Activated naive CD8-positive, alpha-beta T cell treated with anti-CD3 and anti-CD28 coated beads, Interleukin-2, amount 10 ng/mL, durations not matched to agents 7 days and 5 days (primary cell): ENCODE data around the gene PZP. TPM values are rescaled to one million over a fixed set of nuclear protein-coding genes. Genes with fewer than 3 reads are reported as not detected.
"Not testable (repeated sequence)": the region's sequence is repeated elsewhere in the genome, so short reads cannot be mapped to it uniquely, and the experiment has no call there.

Experiments used
- ATAC-seq: fragments of 150-1000 bp; cut with Tn5 transposase; one replicate; pipeline ENCODE4 v1.10.0; 2021; ENCODE audit warnings: low read depth, moderate library complexity
- POLR2A ChIA-PET: fragments of 350-600 bp; sonication (Branson Sonifier 250); formaldehyde crosslinking; loops from one replicate; lab custom pipeline; 2021; ENCODE audit warnings: antibody characterized with exemption; lab: Charles Lee
- DNase-seq: peaks from one replicate; pipeline ENCODE4 v3.0.0; 2021
- H3K27ac Mint-ChIP-seq: one replicate; pipeline ENCODE4 v1.8.0; 2022; ENCODE audit warnings: mild to moderate bottlenecking, mixed read lengths
- H3K27me3 Mint-ChIP-seq: one replicate; pipeline ENCODE4 v1.8.0; 2022; ENCODE audit warnings: mild to moderate bottlenecking, moderate library complexity, mixed read lengths
- H3K36me3 Mint-ChIP-seq: one replicate; pipeline ENCODE4 v1.8.0; 2021; ENCODE audit warnings: mild to moderate bottlenecking, mixed read lengths
- H3K4me1 Mint-ChIP-seq: one replicate; pipeline ENCODE4 v1.8.0; 2021; ENCODE audit warnings: mixed read lengths
- H3K4me3 Mint-ChIP-seq: one replicate; pipeline ENCODE4 v1.8.0; 2022; ENCODE audit warnings: mild to moderate bottlenecking, moderate library complexity, mixed read lengths
- H3K9me3 Mint-ChIP-seq: one replicate; pipeline ENCODE4 v1.8.0; 2021; ENCODE audit warnings: mixed read lengths
- total RNA-seq, 2 experiments: library from RNA; stranded (reverse); gene quantifications; one replicate each; pipeline ENCODE4 v1.2.3, GENCODE V29; 2021

Gene PZP
- not detected for total RNA-seq

- H3K4me3 Mint-ChIP-seq: no peak within 1 kb of the TSS
- H3K36me3 Mint-ChIP-seq: no peaks in the 10 kb centered on the region
- no peak for ATAC-seq
- DNase-seq: no peak
- POLR2A ChIA-PET: no interaction called here
- H3K9me3 Mint-ChIP-seq: no peaks in the 10 kb centered on the region
- H3K27ac Mint-ChIP-seq: no peak within 1 kb of the TSS
- H3K4me1 Mint-ChIP-seq: no peaks in the 10 kb centered on the region
- H3K27me3 Mint-ChIP-seq: peaks cover 3% of the 10 kb centered on the region
Measured at GRCh38 chr12:9208229-9208628, at the start of gene PZP. TSS of gene PZP (minus strand) at chr12:9208395. CDS start at chr12:9208341, 54 bp downstream.

- H3K4me1 Mint-ChIP-seq: no peaks in the 10 kb centered on the region
- H3K9me3 Mint-ChIP-seq: no peaks in the 10 kb centered on the region
- H3K27me3 Mint-ChIP-seq: peaks cover 16% of the 10 kb centered on the region
- no peak overlapping the region for H3K27ac Mint-ChIP-seq
- H3K4me3 Mint-ChIP-seq: no peak overlapping the region
- no peak for DNase-seq
- H3K36me3 Mint-ChIP-seq: peaks cover 2% of the 10 kb centered on the region
- no peak for ATAC-seq
- POLR2A ChIA-PET: no interaction called here
Measured at GRCh38 chr12:9256758-9257405, 48.7 kb upstream of the PZP start.

GRCh38 chr12:9256341-9256740, 48.1 kb upstream of the PZP start:
- Mint-ChIP-seq H3K27me3 (peaks cover 20% of the 10 kb centered on the region), H3K36me3 (peaks cover 2% of the 10 kb centered on the region), H3K4me3 (no peak overlapping the region), H3K9me3 (peaks cover 1% of the 10 kb centered on the region), H3K27ac (no peak overlapping the region), H3K4me1 (no peaks in the 10 kb centered on the region)
- POLR2A ChIA-PET: no interaction called here
- no peak for ATAC-seq
- DNase-seq: no peak

DNA sequence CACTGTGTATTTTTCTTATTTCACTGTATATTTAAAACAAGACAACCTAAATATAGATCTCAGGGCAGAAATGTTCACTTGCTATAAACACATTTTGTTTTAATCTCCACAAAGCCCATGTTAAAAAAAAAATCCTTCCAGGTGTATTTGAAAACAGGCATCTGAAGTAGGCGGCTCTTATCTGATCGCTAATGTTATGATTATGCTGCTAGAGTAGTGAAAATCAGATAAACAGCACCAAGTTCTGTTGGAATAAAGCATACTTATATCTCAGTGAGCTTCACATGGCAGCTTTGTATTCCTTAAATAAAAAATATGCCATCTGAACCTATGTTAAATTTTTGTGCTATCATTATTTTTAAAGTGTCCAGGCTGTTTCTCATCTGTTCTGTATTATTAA, 47.6 kb upstream of the PZP start:
- peaks cover 24% of the 10 kb centered on the region for H3K27me3 Mint-ChIP-seq
- peaks cover 2% of the 10 kb centered on the region for H3K9me3 Mint-ChIP-seq
- H3K4me3 Mint-ChIP-seq: no peak overlapping the region
- H3K36me3 Mint-ChIP-seq: peaks cover 2% of the 10 kb centered on the region
- no peaks in the 10 kb centered on the region for H3K4me1 Mint-ChIP-seq
- ATAC-seq (no peak), DNase-seq (no peak)
- POLR2A ChIA-PET: no interaction called here
- no peak overlapping the region for H3K27ac Mint-ChIP-seq

DNA sequence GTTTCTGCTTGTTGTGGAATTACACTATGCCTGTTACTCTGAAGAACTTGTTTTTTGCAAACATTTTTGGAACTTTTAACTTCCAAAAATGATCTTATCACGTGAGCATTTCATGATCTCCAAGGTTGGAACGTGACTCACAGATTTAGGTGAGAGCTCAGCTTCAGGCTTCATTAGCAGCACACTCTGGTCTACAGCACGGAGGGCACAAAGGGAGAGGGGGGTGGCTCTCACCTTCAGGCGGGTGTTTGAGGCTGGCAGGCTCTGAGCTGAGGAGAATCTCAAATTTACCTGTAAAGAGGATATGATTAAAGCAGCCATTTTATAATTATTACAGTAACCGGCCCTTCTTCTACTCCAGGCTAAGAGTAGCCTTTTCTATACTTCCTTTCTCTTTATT, 45.3 kb upstream of the PZP start:
- ATAC-seq: no peak
- POLR2A ChIA-PET: no interaction called here
- DNase-seq: no peak
- Mint-ChIP-seq H3K36me3 (no peaks in the 10 kb centered on the region), H3K27me3 (peaks cover 23% of the 10 kb centered on the region), H3K9me3 (peaks cover 2% of the 10 kb centered on the region), H3K27ac (no peak overlapping the region), H3K4me1 (no peaks in the 10 kb centered on the region), H3K4me3 (no peak overlapping the region)

- ATAC-seq, H3K27ac Mint-ChIP-seq: not testable (repeated sequence)
Measured at GRCh38 chr12:9252791-9253190, 44.6 kb upstream of the PZP start.

GRCh38 chr12:9252256-9252655, 44.1 kb upstream of the PZP start:
- H3K4me3 Mint-ChIP-seq: no peak overlapping the region

More at GRCh38 chr12:9252791-9253190, 44.6 kb upstream of the PZP start:
- H3K9me3 Mint-ChIP-seq, DNase-seq, H3K4me3 Mint-ChIP-seq, POLR2A ChIA-PET, H3K4me1 Mint-ChIP-seq, H3K36me3 Mint-ChIP-seq: not testable (repeated sequence)
- peaks cover 23% of the 10 kb centered on the region for H3K27me3 Mint-ChIP-seq

GRCh38 chr12:9248435-9248834, 40.2 kb upstream of the PZP start:
- Mint-ChIP-seq H3K27ac (no peak overlapping the region), H3K36me3 (no peaks in the 10 kb centered on the region)
- no peak for ATAC-seq

More at GRCh38 chr12:9252256-9252655, 44.1 kb upstream of the PZP start:
- ATAC-seq (no peak), DNase-seq (no peak)
- peaks cover 23% of the 10 kb centered on the region for H3K27me3 Mint-ChIP-seq
- H3K4me1 Mint-ChIP-seq: no peaks in the 10 kb centered on the region
- POLR2A ChIA-PET: no interaction called here
- H3K9me3 Mint-ChIP-seq: peaks cover 2% of the 10 kb centered on the region
- H3K36me3 Mint-ChIP-seq: no peaks in the 10 kb centered on the region
- no peak overlapping the region for H3K27ac Mint-ChIP-seq

GRCh38 chr12:9244894-9245293, 36.7 kb upstream of the PZP start:
- no peak overlapping the region for H3K4me3 Mint-ChIP-seq
- H3K9me3 Mint-ChIP-seq: no peaks in the 10 kb centered on the region
- no peak overlapping the region for H3K27ac Mint-ChIP-seq
- no peaks in the 10 kb centered on the region for H3K36me3 Mint-ChIP-seq
- H3K4me1 Mint-ChIP-seq: peaks cover 8% of the 10 kb centered on the region
- no peak for DNase-seq
- POLR2A ChIA-PET: no interaction called here
- ATAC-seq: no peak
- peaks cover 3% of the 10 kb centered on the region for H3K27me3 Mint-ChIP-seq

More at GRCh38 chr12:9248435-9248834, 40.2 kb upstream of the PZP start:
- peaks cover 2% of the 10 kb centered on the region for H3K9me3 Mint-ChIP-seq
- H3K4me3 Mint-ChIP-seq: no peak overlapping the region
- H3K4me1 Mint-ChIP-seq: peaks cover 5% of the 10 kb centered on the region
- POLR2A ChIA-PET: no interaction called here
- no peak for DNase-seq
- peaks cover 18% of the 10 kb centered on the region for H3K27me3 Mint-ChIP-seq

DNA sequence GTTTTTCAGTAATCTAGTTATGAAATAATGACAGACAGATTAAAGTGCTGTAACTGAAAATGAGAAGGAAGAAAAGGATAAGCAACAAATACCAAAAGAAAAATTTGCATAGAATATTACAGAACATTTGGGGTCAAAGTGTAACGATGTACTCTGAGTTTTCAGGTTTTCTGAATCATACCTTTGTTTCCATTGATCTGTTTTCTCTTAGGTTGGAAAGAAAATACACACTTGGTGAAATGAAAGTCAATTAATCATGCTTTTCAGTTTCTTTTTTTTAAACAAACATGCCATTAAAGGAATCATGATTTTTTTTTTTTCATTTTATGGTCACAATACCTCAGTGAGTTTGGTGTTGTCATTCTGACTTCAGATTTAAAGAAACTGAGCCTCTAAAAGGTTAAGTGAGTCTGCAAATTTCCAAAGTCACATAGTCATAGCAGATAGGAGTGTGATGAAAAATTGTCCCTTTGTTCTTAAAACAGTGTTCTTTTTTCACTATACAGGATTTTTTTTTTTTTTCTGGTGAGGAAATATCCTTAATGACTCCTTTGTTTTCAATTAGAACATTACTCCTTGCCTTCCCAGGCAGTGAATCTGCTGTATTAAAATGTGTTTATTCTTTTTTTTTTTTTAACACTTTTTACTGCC, 35.9 kb upstream of the PZP start:
- Mint-ChIP-seq H3K27ac (no peak overlapping the region), H3K9me3 (no peaks in the 10 kb centered on the region), H3K36me3 (no peaks in the 10 kb centered on the region), H3K4me1 (peaks cover 9% of the 10 kb centered on the region), H3K27me3 (peaks cover 2% of the 10 kb centered on the region), H3K4me3 (no peak overlapping the region)
- DNase-seq (no peak), ATAC-seq (no peak)
- POLR2A ChIA-PET: no interaction called here

- H3K36me3 Mint-ChIP-seq: no peaks in the 10 kb centered on the region
- H3K9me3 Mint-ChIP-seq: no peaks in the 10 kb centered on the region
- no peak for DNase-seq
- H3K4me3 Mint-ChIP-seq: peak overlapping the region; percentile 87
- POLR2A ChIA-PET: no interaction called here
- H3K27me3 Mint-ChIP-seq: peaks cover 2% of the 10 kb centered on the region
- H3K27ac Mint-ChIP-seq: no peak overlapping the region
- no peak for ATAC-seq
- H3K4me1 Mint-ChIP-seq: peaks cover 9% of the 10 kb centered on the region
Measured at GRCh38 chr12:9241301-9241700, 33.1 kb upstream of the PZP start.

DNA sequence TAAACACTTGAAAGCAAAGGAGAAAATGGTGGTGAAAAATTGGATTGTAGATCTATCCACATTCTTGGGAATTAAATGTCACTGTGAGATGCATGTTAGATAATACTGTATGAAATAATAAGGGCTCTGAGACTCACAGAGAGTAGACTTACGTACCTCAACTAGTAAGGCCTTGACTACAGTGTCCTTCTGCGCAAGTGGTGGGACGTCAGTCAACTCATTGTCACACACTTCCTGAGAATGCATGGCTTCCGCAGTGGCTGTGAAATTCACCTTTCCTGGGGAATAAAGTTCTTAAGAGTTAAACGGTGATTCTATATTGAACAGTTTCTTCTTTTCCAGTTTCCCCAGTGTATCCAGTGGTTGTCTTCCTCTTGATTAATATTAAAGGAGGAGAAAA, 32.6 kb upstream of the PZP start:
- no peaks in the 10 kb centered on the region for H3K36me3 Mint-ChIP-seq
- H3K27ac Mint-ChIP-seq: no peak overlapping the region
- H3K9me3 Mint-ChIP-seq: no peaks in the 10 kb centered on the region

DNA sequence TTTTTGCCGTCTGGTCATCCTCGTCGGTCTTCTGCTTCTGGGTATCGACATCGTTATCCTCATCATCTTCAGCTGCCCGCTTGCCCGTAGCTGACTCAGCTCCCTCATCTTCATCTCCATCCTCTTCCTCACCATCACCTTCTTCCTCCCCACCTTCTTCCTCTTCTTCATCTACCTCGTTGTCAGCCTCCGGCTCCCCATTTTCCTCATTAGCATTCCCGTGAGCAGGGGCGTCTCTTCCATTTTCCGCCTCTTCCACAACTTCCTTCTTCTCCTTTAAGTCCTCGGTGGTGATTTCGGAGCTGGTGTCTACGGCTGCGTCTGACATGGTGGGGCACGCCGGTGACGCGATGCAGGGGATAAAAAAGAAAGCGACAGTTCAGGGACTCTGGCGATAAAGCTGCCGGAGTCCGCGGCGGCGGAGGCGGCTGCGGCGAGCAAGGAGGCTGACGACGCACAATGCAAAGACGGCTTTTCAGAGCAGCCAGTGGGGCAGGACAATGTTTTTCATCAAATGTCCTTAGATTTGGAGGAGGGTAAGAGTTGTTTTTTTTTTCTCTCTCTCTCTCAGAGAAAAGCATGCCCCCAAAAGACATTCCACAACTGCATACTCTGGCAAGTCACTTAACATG, 31.9 kb upstream of the PZP start:
- H3K4me1 Mint-ChIP-seq, POLR2A ChIA-PET, H3K9me3 Mint-ChIP-seq, H3K27me3 Mint-ChIP-seq, H3K36me3 Mint-ChIP-seq: not testable (repeated sequence)
- DNase-seq (peak; percentile 61), ATAC-seq (peak; percentile 67)
- peak overlapping the region; percentile 88 for H3K27ac Mint-ChIP-seq
- peak overlapping the region; percentile 87 for H3K4me3 Mint-ChIP-seq

More for the DNA sequence above, 32.6 kb upstream of the PZP start:
- Mint-ChIP-seq H3K4me1 (peaks cover 9% of the 10 kb centered on the region), H3K27me3 (no peaks in the 10 kb centered on the region), H3K4me3 (peak overlapping the region; percentile 87)
- ATAC-seq (no peak), DNase-seq (no peak)
- POLR2A ChIA-PET: no interaction called here

DNA sequence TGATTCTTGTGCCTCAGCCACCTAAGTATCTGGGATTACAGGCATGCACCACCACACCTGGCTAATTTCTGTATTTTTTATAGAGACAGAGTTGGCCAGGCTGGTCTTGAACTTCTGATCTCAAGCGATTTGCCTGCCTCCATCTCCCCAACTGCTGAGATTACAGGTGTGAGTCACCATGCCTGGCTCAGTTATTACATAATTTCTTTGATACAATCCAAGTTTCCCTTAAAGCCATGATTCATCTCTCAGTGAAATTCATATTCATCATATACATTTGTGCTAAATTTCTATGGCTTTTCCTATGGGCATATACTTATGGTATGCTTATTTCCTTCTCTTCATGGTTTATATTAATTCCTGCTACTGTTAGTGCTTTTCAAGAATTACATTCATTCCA, 29.1 kb upstream of the PZP start:
- no peak for DNase-seq
- POLR2A ChIA-PET: no interaction called here
- Mint-ChIP-seq H3K4me1 (peaks cover 4% of the 10 kb centered on the region), H3K4me3 (no peak overlapping the region), H3K27ac (no peak overlapping the region), H3K27me3 (peaks cover 9% of the 10 kb centered on the region), H3K36me3 (no peaks in the 10 kb centered on the region), H3K9me3 (no peaks in the 10 kb centered on the region)
- ATAC-seq: no peak
